ENCODE results near the gene RAB23.

Gene RAB23

DNA sequence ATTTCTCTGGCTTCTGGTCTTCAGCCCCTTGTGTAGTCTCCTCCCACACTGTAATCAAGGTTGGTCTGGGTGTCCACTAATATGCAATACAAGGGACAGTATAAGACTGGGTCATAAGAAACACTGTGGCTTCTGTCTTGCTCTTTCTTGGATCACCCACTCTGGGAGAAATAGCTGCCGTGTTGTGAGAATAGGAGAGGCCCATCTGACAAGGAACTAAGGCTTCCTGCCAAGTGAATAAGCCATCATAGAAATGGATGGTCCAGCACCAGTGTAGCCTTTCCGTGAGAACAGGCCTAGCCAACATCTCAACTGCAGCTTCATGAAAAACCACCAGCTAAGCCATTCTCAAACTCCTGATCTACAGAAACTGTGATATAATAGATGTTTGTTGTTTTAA lies 26.6 kb downstream of the RAB23 start:
- Histone ChIP-seq H3K9me2 (ENCODE audit: low read depth, low read length) (no peaks in the 10 kb centered on the region), H3K27ac (ENCODE audit: low read depth, low read length, poor library complexity, severe bottlenecking) (no peak overlapping the region), H3K79me2 (ENCODE audit: insufficient read depth, low read length) (no peaks in the 10 kb centered on the region), H3K9me3 (ENCODE audit: low read length) (no peaks in the 10 kb centered on the region), H3K4me2 (ENCODE audit: low read length) (no peak overlapping the region), H3K27me3 (ENCODE audit: insufficient read depth, low read length) (no peaks in the 10 kb centered on the region), H3K4me1 (ENCODE audit: insufficient read depth, low read length, severe bottlenecking) (no peaks in the 10 kb centered on the region), H3K36me3 (ENCODE audit: insufficient read depth, low read length) (peaks cover 5% of the 10 kb centered on the region), H4K20me1 (ENCODE audit: insufficient read depth, low read length) (no peaks in the 10 kb centered on the region), H3F3A (ENCODE audit: insufficient read depth, low read length) (no peaks in the 10 kb centered on the region), H3K4me3 (ENCODE audit: low read depth, low read length, poor library complexity, severe bottlenecking) (no peak overlapping the region), H3K9ac (ENCODE audit: low read length) (no peak overlapping the region), H2AFZ (ENCODE audit: low read length) (no peak overlapping the region)
- TF ChIP-seq, protein P1, sequence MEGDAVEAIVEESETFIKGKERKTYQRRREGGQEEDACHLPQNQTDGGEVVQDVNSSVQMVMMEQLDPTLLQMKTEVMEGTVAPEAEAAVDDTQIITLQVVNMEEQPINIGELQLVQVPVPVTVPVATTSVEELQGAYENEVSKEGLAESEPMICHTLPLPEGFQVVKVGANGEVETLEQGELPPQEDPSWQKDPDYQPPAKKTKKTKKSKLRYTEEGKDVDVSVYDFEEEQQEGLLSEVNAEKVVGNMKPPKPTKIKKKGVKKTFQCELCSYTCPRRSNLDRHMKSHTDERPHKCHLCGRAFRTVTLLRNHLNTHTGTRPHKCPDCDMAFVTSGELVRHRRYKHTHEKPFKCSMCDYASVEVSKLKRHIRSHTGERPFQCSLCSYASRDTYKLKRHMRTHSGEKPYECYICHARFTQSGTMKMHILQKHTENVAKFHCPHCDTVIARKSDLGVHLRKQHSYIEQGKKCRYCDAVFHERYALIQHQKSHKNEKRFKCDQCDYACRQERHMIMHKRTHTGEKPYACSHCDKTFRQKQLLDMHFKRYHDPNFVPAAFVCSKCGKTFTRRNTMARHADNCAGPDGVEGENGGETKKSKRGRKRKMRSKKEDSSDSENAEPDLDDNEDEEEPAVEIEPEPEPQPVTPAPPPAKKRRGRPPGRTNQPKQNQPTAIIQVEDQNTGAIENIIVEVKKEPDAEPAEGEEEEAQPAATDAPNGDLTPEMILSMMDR (IDR thresholded peaks at IDR 0.05; ENCODE audit: low read length), result no peak
- no peak for TF ChIP-seq EZH2 (IDR thresholded peaks at IDR 0.05; ENCODE audit: borderline replicate concordance, low read length)

DNA sequence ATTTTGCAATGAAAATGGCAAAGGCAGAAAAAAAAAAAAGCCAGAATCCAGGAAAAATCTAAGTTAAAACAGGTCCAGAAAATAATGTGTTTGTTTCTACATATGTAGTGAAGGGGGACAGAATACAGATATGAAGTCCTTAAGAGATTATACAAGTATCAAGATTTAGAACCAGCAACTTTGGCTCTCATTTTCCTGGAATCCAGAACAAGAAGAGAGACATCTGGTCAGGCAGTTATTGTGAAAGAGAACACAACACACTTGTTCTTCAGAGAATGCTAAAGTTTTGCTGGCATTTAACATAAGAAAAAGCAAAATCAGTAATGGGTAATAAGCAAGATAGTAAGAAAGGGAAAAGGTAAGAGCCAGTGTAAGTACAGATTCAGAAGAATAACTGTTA lies 28.9 kb downstream of the RAB23 start:
- H3K27ac ChIP-seq (ENCODE audit: low read depth, low read length, poor library complexity, severe bottlenecking), result no peak overlapping the region
- no peak overlapping the region for H2AFZ ChIP-seq (ENCODE audit: low read length)
- no peak for TF ChIP-seq EZH2 (IDR thresholded peaks at IDR 0.05; ENCODE audit: borderline replicate concordance, low read length)
- TF ChIP-seq, protein P1 (IDR thresholded peaks at IDR 0.05; ENCODE audit: low read length), result no peak
- H3K9me3 ChIP-seq (ENCODE audit: low read length), result no peaks in the 10 kb centered on the region
- H3K36me3 ChIP-seq (ENCODE audit: insufficient read depth, low read length), result peaks cover 15% of the 10 kb centered on the region
- no peaks in the 10 kb centered on the region for H3K79me2 ChIP-seq (ENCODE audit: insufficient read depth, low read length)
- H3K27me3 ChIP-seq (ENCODE audit: insufficient read depth, low read length), result no peaks in the 10 kb centered on the region
- H3K9me2 ChIP-seq (ENCODE audit: low read depth, low read length), result no peaks in the 10 kb centered on the region
- no peak overlapping the region for H3K4me3 ChIP-seq (ENCODE audit: low read depth, low read length, poor library complexity, severe bottlenecking)
- no peaks in the 10 kb centered on the region for H4K20me1 ChIP-seq (ENCODE audit: insufficient read depth, low read length)
- no peak overlapping the region for H3K9ac ChIP-seq (ENCODE audit: low read length)
- no peaks in the 10 kb centered on the region for H3K4me1 ChIP-seq (ENCODE audit: insufficient read depth, low read length, severe bottlenecking)
- no peak overlapping the region for H3K4me2 ChIP-seq (ENCODE audit: low read length)
- no peaks in the 10 kb centered on the region for H3F3A ChIP-seq (ENCODE audit: insufficient read depth, low read length)

DNA sequence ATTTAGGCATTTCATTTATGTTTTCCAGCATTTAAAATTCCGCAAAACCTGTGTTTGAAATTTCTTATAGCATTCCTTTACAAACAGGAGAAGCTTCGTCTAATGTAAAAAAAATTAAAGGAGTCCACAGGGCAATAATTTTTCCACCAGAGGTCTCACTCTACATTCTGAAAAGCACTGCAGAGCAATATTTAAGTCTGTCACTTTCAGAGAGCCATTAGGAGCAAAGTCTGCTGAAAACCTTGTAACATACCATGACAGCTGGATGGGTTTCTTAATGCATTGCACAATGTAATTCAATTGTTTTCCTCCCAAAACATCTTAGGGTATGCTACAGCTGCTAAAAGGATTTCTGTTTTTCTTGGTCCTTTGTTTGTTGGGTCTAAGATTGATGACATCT lies 32.0 kb downstream of the RAB23 start:
- Histone ChIP-seq H3K9me2 (ENCODE audit: low read depth, low read length) (no peaks in the 10 kb centered on the region), H3K4me2 (ENCODE audit: low read length) (no peak overlapping the region), H3K79me2 (ENCODE audit: insufficient read depth, low read length) (no peaks in the 10 kb centered on the region; the same call in 1 of the 2 replicates), H3K4me3 (ENCODE audit: low read depth, low read length, poor library complexity, severe bottlenecking) (no peak overlapping the region), H3F3A (ENCODE audit: insufficient read depth, low read length) (no peaks in the 10 kb centered on the region), H3K27ac (ENCODE audit: low read depth, low read length, poor library complexity, severe bottlenecking) (no peak overlapping the region), H3K36me3 (ENCODE audit: insufficient read depth, low read length) (peaks cover 27% of the 10 kb centered on the region), H3K27me3 (ENCODE audit: insufficient read depth, low read length) (no peaks in the 10 kb centered on the region), H2AFZ (ENCODE audit: low read length) (no peak overlapping the region), H3K9me3 (ENCODE audit: low read length) (no peaks in the 10 kb centered on the region), H4K20me1 (ENCODE audit: insufficient read depth, low read length) (no peaks in the 10 kb centered on the region), H3K4me1 (ENCODE audit: insufficient read depth, low read length, severe bottlenecking) (no peaks in the 10 kb centered on the region), H3K9ac (ENCODE audit: low read length) (no peak overlapping the region)
- TF ChIP-seq, protein P1 (IDR thresholded peaks at IDR 0.05; ENCODE audit: low read length), result peak; percentile 23; the same call in 1 of the 2 replicates
- TF ChIP-seq EZH2 (IDR thresholded peaks at IDR 0.05; ENCODE audit: borderline replicate concordance, low read length), result no peak

All from OCI-LY1 (cell line).